Endometrium (tissue), 2 donors: ENCODE results near the gene DAPL1.

Experiments
- FAIRE-seq: peaks from 2 replicates; lab custom pipeline; 2012; peaks lifted over from hg19 to GRCh38; lab: Jason Lieb, UNC
- donor health status: control.
- donor health status: control.

The DAPL1 gene

DNA sequence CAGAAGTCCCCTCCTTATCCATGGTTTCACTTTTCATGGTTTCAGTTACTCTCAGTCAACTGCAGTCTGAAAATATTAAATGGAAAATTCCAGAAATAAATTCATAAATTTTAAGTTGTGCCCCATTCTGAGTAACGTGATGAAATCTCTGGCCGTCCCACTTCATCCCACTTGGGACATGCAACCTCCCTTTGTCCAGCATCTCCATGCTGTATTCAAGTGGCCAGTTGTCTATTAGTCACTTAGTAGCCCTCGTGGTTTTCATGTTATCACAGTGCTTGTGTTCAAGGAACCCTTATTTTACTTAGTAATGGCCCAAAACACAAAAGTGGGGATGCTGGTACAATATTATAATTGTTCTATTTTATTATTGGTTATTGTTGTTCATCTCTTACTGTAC, 18.0 kb upstream of the DAPL1 start:
- FAIRE-seq = no peak

DNA sequence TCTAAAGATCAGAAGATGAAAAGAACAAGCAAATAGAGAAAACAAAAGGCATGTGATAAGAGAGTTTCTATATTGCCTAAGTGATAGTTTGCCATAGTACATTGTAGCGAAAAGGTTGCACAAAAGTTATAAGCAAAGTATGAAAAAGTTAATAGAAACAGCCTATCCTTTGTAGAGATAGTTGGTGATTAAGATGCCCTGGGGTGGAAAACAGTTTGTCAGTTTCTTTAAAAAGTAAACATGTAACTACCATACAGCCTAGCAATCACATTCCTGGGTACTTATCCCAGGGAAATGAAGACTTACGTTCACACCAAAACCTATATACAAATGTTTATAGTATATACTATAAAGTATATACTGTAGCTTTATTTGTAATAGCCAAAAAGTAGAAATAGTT, 16.9 kb upstream of the DAPL1 start:
- FAIRE-seq = no peak

DNA sequence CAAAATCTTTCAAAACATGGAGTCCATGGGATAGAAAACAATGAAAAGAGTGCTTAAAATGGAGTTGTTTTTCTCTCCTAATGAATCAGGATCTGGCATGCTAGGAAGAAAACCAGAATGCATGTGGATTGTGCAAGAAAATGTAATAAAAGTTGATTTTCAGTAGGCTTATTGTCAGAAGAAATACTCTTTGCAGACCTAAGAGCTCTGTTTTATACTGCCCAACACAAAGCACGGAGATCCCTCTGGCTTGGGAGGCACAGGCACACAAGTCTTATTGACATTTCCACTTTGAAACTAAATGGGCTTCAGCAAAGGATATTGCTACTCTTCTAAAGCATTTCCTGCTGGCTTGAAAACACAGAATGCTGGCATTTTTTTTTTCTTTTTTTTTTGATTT, 15.5 kb upstream of the DAPL1 start:
- no peak for FAIRE-seq

DNA sequence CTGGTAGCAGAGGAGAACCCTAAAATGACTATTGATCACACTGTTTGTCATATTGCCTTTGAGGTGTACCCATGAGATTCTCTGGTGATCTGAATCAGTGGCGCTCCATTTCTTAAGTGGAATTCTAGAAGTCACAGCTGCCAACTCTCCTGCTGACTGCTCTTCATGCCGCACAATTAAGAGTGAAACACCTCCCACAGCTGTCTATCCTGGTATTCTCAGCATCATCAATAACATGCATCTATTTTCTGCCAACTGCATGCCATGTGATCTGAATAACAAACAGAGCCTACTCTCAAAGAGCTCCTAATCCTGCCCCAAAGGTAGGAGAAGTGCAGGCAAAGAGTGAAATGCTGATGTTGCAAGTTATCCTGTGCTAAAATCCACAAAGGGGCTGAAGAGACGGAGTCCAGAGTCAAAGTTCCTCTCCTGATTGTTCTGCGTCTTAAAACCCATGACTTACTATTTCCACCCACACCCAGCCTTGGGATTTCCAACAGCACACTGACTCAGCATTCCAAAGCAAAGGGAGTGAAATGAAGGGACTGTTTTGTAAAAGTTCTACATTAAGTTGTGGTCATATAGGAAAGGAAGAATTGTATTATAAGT, 13.7 kb upstream of the DAPL1 start:
- FAIRE-seq = no peak

DNA sequence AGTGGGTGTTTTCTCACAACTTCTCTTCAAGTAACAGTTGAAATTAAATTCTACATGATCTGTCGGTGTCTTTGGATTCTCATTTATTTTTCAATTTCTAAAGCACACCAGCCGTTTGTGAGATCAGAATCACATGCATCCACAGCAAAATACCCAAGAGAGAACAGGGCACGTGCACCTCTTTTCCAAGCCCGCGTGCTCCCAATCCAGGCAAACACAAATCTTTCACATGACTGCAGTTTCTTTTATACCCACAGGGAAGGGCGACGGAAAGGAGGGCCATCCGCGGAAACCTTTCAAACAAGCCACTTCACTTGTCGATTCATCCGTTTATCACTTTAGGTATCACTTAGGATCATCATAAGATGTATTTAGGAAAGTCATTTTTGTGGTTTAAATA, 13.0 kb upstream of the DAPL1 start:
- FAIRE-seq = no peak

DNA sequence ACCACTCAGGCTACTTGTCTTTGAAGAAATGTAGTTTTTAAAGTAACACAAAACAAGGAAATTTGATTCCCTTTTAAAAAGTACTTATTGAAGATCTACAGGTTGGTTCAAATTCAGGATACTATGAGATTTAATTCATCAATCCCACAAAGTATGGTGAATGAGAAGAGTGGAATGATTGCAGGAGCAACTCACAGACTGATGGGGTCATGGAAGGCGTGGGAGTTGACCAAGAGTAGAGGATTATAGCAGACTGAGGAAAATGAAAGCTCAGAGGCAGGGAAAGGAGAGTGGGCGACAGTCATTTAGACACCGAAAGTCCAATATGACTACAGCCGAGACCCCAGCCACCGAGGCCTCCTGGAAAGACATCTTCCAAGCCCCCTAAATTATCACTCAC, 12.5 kb upstream of the DAPL1 start:
- no peak for FAIRE-seq

DNA sequence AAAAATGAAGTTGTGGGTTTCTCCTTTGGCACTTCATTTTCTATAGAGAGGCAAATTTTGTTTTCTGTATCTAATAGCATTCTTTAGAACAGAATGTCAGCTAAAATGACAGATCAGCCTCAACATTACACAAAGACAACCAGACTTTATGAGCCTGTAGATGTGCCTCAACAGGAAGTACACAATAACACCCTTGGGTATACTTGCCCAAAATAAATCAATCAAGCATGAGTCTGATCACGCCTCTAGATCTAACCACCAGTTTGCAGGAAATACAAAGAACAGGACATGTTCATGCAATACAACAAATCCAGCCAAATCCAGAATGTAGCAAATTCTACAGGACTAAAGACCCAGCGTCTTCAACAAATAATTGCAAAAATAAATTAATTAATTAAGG, 11.2 kb upstream of the DAPL1 start:
- FAIRE-seq = no peak

DNA sequence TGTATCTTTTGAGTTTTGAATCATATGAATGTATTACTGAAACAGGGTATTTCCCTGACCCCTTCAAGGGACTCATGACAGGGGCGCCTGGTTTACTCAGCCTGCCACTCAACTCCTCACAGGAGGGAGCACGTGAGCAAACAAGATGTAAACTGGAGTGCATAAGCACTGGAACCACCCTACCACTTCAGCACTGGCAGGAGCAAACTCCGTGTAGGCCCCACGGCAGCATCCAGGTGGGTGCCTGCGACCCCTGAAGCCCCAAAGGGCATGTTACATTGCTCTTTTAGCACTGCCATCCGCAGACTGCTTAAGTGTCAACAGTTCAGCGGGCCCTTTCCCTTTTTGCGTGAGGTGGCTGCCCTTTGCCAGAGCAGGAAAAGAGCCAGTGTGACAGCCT, 8.2 kb upstream of the DAPL1 start:
- FAIRE-seq = no peak

DNA sequence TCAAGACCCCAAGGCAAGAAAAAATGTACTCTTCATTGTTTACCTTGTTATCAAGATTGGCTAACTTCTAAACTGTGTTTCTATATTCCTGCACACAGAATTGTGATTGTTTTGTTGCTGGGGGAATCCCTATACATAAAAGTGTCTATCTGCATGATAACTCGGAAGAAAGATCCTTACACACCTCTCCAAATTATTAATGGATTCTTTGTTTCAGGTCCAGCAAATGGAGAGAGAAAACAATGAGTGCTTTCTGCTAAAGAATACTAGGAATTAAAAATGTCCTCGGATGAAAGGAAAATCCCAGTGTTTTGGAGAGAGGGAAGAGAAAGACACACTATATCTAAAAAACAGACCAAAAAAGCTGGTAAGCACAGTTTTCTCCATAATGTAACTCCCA, 6.2 kb upstream of the DAPL1 start:
- FAIRE-seq = no peak

DNA sequence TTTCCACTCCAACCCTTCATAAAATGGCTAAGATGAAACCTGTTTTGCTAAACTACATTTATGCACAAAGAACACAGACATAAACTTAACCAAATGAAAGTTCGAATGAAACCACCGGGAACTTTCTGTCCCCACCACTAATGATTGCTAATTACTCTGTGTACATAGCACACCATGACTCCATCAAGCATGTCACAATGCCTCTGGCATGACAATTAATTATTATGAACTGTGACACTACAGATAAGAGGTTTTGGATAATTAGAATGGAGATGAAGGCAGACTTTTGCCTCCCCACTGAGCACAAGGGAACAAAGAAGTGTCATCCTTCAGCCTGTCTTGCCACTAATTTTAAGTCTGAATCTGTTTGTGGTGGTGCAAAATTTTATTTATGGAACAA, 1.5 kb downstream of the DAPL1 start:
- no peak for FAIRE-seq

DNA sequence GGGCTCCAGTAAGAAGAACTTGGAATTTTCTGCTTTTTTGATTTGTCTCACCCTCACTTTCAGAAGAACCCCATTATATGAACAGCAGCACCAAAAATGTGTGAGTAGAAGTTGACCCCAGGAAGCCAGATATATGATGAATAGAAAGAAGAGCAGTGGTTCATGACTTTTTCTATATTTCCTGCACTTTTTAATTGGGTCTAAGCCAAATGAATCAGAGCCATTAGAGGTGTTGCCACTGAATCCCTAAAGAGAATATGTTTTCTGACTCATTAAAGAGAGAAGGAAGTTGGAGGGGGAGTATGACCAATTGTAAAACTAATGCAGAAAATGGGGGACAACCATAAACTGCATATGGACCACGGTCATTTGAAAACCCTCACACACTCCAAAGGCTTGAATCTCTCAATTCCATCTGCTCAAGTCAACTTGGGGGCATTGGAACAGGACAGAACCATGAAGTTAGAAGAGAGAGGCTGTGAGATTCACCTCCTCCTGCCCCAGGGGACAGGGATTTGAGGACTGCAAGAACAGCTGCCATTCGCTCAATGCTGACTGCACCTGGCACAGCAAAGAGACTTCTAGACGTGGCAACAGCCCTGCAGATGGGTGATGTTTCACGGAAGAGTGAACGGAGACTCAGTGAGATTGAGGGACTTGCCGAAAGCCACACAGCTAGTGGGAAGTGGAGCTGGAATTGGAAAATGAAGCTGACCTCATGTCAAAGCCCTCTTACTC, 3.0 kb downstream of the DAPL1 start:
- FAIRE-seq = no peak

DNA sequence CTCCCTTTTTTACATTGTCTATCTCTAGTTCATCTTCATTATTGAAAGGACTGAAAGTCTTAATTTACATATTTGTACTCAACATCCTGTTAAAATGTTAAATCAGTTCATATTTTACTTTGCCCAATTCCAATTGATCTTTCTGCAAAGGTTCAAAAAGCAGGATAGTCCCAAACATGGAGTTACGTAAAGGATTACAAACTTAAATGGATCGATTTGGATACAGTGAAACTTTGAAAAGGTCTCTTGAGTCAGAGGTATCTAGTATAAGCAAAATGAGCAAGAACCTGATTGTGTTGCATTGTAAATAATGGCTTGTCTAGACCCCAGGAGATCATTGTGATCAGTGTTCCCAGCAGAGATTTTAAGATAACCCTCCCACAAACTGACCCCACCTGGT, 4.1 kb downstream of the DAPL1 start:
- no peak for FAIRE-seq

DNA sequence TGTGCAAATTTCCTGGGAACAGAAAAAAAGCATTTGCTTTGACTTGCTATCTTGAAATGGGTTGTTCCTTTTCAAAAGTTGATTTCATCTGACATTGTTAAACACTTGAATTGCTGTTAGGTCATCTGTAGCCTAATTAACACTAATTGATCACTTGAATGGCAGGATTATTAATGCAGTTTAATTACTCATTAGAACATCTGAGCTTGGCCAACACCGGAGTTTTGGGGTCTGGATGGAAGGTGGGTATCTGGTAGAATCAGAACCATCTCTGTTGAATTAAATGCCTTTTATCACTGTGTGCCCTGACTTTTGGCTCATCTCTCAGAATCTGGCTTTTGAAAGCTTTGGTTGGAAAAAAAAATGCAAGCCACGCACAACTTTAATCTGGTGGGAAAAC, 8.4 kb downstream of the DAPL1 start:
- no peak for FAIRE-seq

DNA sequence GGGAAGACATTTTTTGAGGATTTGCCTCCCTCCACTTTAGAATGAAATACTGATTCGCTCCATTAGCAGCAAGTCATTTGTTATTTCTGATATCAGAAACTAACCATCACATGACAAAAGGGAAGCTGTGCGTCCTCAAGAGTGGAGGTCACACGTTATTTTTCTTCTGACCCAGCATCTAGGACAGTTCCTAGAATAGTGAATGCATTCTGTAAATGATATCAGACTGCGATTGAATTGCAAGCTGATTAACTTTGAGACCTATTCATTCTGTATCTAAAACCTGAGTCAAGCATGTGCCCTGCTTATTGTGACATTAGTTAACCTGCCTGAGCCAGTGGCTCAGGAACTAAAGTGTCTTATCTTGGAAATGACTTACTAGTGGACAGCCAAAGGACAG, 10.1 kb downstream of the DAPL1 start:
- no peak for FAIRE-seq

DNA sequence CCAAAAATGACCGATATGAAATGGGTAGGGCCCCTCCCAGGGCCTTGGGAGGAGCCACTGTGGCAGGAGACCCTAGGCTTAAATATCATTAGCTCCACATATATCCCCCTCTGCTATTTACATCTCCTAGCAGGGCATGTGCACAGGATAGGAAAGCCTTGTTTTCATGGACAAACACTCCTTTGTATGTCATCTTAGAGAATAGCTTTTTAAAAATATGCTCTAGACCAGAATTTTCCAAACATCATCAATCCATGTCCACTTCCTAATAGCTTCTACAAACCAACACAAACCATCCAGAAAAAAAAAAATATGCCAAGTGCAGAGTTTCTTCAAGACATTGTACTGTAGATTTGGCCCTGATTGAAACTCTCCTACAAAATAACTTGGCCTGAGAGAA, 10.8 kb downstream of the DAPL1 start:
- no peak for FAIRE-seq

DNA sequence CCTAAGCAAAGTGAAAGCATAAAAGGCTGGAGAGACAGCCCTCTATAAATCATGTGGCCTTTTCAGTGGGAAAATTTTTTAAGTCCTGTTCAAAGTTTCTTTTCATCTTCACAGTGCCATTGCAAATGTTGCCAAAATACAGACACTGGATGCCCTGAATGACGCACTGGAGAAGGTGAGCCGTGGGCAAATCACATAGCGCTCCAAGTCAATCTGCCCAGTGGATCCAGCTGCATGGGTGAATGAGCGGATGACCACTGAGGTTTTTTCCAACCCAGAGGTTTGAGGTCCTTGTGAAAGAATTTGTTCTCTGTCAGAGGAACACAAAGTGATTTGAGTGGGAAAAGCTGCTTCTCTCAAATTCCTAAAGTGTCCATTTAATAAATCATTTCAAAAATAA, 11.8 kb downstream of the DAPL1 start:
- no peak for FAIRE-seq

DNA sequence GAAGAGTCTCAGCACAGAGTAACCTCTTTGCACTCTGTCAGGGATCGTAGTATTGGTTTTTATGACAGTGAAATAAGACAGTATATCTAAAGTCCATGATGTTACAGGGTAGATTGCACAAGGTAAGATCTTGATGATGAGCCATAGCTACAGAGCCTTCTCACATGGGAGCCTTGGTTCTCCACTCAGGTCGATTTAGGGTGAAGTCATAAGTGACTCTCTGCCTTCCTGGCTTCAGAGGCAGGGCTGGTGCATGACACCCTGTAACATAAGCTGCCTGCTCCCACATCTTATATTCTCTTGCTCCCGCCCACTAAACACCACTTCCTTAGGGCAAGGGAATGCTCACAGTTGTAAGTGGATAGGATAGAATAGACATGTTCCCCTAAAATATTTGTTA, 13.3 kb downstream of the DAPL1 start:
- no peak for FAIRE-seq

DNA sequence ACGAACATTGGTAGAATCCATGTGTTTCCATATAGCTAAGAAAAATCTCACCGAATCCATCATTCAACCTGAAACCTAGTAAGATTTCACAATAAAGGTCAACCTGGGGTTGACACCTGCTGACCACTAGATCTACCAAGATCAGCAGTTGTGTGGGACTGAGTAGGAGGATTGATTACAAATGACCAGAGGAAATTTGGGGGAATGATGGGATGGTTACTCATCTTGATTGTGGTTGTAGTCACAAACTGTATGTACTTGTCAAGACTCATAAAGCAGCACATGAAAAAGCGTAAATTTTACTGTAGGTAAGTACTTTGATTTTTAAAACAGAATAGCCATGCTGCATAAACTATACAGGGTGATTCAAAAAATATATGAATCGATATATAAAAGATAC, 14.7 kb downstream of the DAPL1 start:
- no peak for FAIRE-seq

DNA sequence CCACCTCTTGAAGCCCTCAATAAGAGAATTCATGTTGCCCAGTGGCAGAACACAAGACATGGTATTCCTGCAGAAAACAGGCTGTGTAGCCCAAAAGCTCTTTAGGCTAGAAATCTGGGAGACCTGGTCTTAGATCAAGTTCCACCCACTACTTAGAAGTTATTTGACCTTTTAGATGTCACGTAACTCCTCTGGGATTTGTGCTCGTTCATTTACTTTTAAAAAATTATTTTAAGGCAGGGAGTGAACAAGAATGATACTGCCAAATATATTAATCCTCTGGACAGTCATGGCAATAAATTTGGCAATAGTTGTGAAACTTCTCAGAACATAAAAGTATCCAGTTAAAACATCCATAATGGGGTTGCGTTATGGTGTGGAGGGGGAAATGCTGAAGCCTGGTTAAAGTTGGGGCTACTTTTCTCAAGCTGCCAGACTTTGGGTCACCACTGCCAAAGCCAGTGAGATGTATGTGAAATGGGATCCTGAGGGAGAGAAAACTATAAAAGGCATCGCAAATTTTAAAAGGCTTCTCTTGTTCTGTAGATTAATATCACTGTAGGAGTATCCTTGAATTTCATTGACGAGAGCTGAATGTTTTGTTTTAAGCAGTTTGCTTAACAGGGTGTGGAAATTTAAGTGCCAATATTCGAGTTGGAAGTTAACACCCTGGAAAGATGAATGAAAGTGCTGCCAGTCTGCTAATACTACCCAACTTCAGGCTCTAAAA, 15.8 kb downstream of the DAPL1 start:
- peak; percentile 78 for FAIRE-seq

DNA sequence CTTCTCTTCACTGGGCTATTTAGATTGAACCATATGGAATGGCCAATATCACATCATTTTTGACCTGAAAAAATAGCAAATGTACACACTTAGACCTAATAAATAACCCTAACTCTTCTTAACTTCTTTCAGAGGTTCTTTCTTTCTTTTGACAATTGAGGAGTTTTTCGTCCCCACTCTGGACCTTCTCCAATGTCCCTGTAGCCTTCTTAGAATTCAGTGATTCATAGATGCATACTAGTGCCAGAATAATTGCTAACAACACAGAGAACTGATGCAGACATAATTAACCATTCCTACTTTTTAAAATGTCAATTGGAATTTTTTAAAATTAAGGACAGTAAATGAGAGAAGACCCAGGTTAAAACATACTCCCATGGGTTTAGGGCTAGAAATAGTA, 20.0 kb downstream of the DAPL1 start:
- no peak for FAIRE-seq

DNA sequence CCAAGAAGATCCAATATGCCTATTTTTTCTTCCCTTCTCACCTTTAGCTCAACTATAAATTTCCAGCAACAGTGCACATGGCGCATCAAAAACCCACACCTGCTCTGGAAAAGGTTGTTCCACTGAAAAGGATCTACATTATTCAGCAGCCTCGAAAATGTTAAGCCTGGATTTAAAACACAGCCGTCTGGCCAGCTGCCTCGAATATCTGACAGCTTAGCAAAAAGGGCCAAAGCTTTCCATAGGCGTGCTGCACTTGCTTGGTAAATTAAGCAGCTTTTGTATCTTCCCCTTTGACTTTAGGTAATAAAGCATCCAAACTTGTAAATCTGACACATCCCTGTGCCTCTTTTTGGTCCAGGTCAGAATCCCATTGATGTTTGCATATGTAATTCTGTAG, 20.5 kb downstream of the DAPL1 start:
- FAIRE-seq = no peak

DNA sequence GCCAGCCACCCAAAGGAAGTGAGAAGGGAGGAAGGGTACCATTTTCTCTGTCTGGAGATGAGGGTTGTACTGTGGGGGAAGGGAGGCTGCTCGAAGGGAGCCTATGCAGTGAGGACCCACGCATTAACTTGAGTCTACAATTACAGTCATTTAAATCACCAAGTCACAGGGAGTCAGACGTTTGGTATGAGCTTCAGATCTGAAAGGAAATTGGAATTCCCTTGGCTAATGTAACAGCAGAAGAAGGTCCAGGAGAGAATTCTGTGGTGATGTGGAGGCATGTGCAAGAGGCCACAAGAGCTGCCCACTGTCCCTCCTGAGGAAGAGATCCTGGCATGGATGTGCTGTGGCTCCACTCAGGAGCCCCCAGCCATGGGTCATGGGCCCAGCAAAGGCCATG, 22.5 kb downstream of the DAPL1 start:
- no peak for FAIRE-seq

DNA sequence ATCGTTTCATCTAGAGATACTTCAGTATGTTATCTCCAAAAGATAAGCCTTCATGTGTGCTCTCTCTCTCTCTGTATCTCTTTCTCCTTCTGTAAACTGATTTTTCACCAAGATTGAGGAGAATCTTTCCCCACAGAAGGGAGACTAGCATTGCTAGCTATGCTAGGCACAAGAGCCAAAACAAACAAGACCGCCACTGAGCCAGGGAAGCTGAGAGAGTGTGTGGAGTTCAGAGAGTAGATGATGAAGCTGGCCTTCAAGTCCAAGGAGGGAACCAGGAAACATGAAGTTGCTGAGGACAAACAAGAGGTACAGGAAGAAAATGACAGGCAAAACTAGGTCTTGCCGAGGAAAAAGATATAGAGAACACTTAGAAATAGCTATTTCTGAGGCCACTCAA, 23.4 kb downstream of the DAPL1 start:
- FAIRE-seq = no peak

DNA sequence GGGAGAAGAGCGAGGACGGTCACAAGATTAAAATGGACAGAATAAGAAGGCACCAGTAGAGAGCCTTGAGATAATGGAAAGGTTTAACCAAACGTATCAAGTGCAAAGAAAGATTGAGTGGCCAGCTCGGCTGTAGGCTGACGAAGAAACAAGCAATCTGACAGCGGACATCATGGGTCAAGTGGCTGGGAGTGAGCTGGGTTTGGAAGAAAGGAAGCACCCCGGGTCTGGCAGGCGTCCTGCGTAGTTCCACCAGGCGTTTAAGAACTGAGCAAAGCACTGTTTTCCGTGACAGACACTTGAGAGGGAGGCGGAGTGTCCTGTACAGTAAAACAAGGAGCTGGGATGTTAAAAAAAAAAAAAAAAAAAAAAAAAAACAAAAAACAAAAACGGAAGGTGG, 27.1 kb downstream of the DAPL1 start:
- no peak for FAIRE-seq
